Mesenchymal stem cell (in vitro differentiated cells and primary cell): ENCODE data around the gene PABPN1L.
A peak's percentile ranks its signal among the peaks of the same experiment; 100 is the strongest.

Source experiments
- DNase-seq: peaks from one replicate; pipeline ENCODE4 v3.0.0-alpha.2; 2013
- H2AFZ ChIP-seq: one replicate; pipeline ENCODE4 v1.6.1; 2013; ENCODE audit warnings: low read depth, mild to moderate bottlenecking, control low read depth, inconsistent platforms, low read length, moderate library complexity
- H2AK5ac ChIP-seq: 2 replicates; pipeline ENCODE4 v1.6.1; 2013; ENCODE audit warnings: low read length, moderate library complexity, mild to moderate bottlenecking, inconsistent platforms; ENCODE audit not compliant: severe bottlenecking
- H2BK120ac ChIP-seq: one replicate; pipeline ENCODE4 v1.6.1; 2013; ENCODE audit warnings: low read depth, mild to moderate bottlenecking, inconsistent platforms, low read length, moderate library complexity
- H2BK12ac ChIP-seq, 2 experiments: one replicate each; pipeline ENCODE4 v1.6.1; 2013; ENCODE audit warnings: inconsistent platforms in 2 of 2, low read length in 2 of 2, mild to moderate bottlenecking in 2 of 2, moderate library complexity in 2 of 2, control low read depth in 1 of 2
- H2BK15ac ChIP-seq: one replicate; pipeline ENCODE4 v1.6.1; 2013; ENCODE audit warnings: mild to moderate bottlenecking, low read depth, inconsistent platforms; ENCODE audit not compliant: poor library complexity, severe bottlenecking
- H2BK5ac ChIP-seq: 2 replicates; pipeline ENCODE4 v1.6.1; 2013; ENCODE audit warnings: low read depth, mild to moderate bottlenecking, low read length, control low read depth, inconsistent platforms; ENCODE audit not compliant: poor library complexity, severe bottlenecking
- H3K14ac ChIP-seq, 2 experiments: one replicate each; pipeline ENCODE4 v1.6.1; 2013; ENCODE audit warnings: inconsistent platforms in 2 of 2, low read length in 2 of 2, control low read depth in 1 of 2, mild to moderate bottlenecking in 1 of 2, moderate library complexity in 1 of 2
- H3K18ac ChIP-seq, 2 experiments: one replicate each; pipeline ENCODE4 v1.6.1; 2013; ENCODE audit warnings: inconsistent platforms in 2 of 2, low read length in 2 of 2, control low read depth in 1 of 2, low read depth in 1 of 2, mild to moderate bottlenecking in 1 of 2
- H3K23ac ChIP-seq, 2 experiments: one replicate each; pipeline ENCODE4 v1.6.1; 2013; ENCODE audit warnings: inconsistent platforms in 2 of 2, low read length in 2 of 2, mild to moderate bottlenecking in 2 of 2, moderate library complexity in 2 of 2, control low read depth in 1 of 2
- H3K27ac ChIP-seq: 2 replicates; pipeline ENCODE4 v1.5.1; 2013; ENCODE audit warnings: mild to moderate bottlenecking, moderate library complexity, low read length, control low read depth, inconsistent platforms; ENCODE audit not compliant: poor library complexity, severe bottlenecking
- H3K27me3 ChIP-seq, 2 experiments: 2 replicates each; pipeline versions ENCODE4 v1.6.1 to v1.7.0; 2013; ENCODE audit warnings: low read length in 2 of 2, mild to moderate bottlenecking in 2 of 2, moderate library complexity in 2 of 2, control low read depth in 1 of 2, inconsistent platforms in 1 of 2; ENCODE audit not compliant: control insufficient read depth in 1 of 2, insufficient read depth in 1 of 2
- H3K36me3 ChIP-seq, 2 experiments: 2 replicates each; pipeline versions ENCODE4 v1.6.1 to v1.7.0; 2013; ENCODE audit warnings: low read length in 2 of 2, control low read depth in 1 of 2, inconsistent platforms in 1 of 2, low read depth in 1 of 2, mild to moderate bottlenecking in 1 of 2; ENCODE audit not compliant: insufficient read depth in 2 of 2, control insufficient read depth in 1 of 2
- H3K4ac ChIP-seq, 2 experiments: one replicate each; pipeline ENCODE4 v1.6.1; 2013; ENCODE audit warnings: inconsistent platforms in 2 of 2, low read length in 2 of 2, mild to moderate bottlenecking in 2 of 2, moderate library complexity in 2 of 2, control low read depth in 1 of 2, low read depth in 1 of 2
- H3K4me1 ChIP-seq: 2 replicates; pipeline ENCODE4 v1.6.1; 2013; ENCODE audit warnings: low read depth, low read length, control low read depth; ENCODE audit not compliant: control insufficient read depth, insufficient read depth
- H3K4me2 ChIP-seq: 2 replicates; pipeline ENCODE4 v1.6.1; 2013; ENCODE audit warnings: low read length, mild to moderate bottlenecking, inconsistent platforms; ENCODE audit not compliant: poor library complexity, severe bottlenecking
- H3K4me3 ChIP-seq, 2 experiments: 2 replicates each; pipeline versions ENCODE4 v1.5.1 to v1.7.0; 2013; ENCODE audit warnings: low read length in 2 of 2, mild to moderate bottlenecking in 2 of 2, control low read depth in 1 of 2, low read depth in 1 of 2; ENCODE audit not compliant: insufficient read depth in 1 of 2
- H3K79me1 ChIP-seq: replicated peaks from 2 replicates; pipeline ENCODE4 v1.6.1; 2013; ENCODE audit warnings: mild to moderate bottlenecking, control low read depth, low read length, inconsistent platforms; ENCODE audit not compliant: poor library complexity, severe bottlenecking
- H3K9ac ChIP-seq: 2 replicates; pipeline ENCODE4 v1.7.0; 2013; ENCODE audit warnings: mild to moderate bottlenecking, low read length, moderate library complexity
- H3K9me3 ChIP-seq: 2 replicates; pipeline ENCODE4 v1.7.0; 2013; ENCODE audit warnings: mild to moderate bottlenecking, low read length; ENCODE audit not compliant: control insufficient read depth
- H4K8ac ChIP-seq: one replicate; pipeline ENCODE4 v1.6.1; 2013; ENCODE audit warnings: inconsistent platforms, mild to moderate bottlenecking, low read length, moderate library complexity
- H4K91ac ChIP-seq: one replicate; pipeline ENCODE4 v1.6.1; 2013; ENCODE audit warnings: mild to moderate bottlenecking, low read length, inconsistent platforms
- WGBS: methylation state at CpG from one replicate; pipeline ENCODE4 v1.1.7; 2013; ENCODE audit warnings: mixed read lengths; 5-methylcytosine and 5-hydroxymethylcytosine counted together

PABPN1L gene

GRCh38 chr16:88899901-88900661, 33.6 kb upstream of the PABPN1L start:
- no peak for DNase-seq
- H2AK5ac ChIP-seq = no peak overlapping the region
- no peak overlapping the region for H3K4me2 ChIP-seq
- no peaks in the 10 kb centered on the region for H3K4me1 ChIP-seq
- H2AFZ ChIP-seq = no peak overlapping the region
- H2BK5ac ChIP-seq = no peak overlapping the region
- H3K27ac ChIP-seq = no peak overlapping the region
- no peak overlapping the region for H3K9ac ChIP-seq
- no peak overlapping the region for H3K18ac ChIP-seq
- no peak overlapping the region for H4K91ac ChIP-seq
- H2BK12ac ChIP-seq = no peak overlapping the region
- H3K9me3 ChIP-seq = no peaks in the 10 kb centered on the region
- no peak overlapping the region for H3K4me3 ChIP-seq
- H3K36me3 ChIP-seq = no peaks in the 10 kb centered on the region
- H3K23ac ChIP-seq = no peak overlapping the region
- H2BK15ac ChIP-seq = no peak overlapping the region
- H3K4ac ChIP-seq = no peak overlapping the region
- H2BK120ac ChIP-seq = no peak overlapping the region
- 88% methylated on average over 41 of the region's 41 CpGs for WGBS
- no peak overlapping the region for H4K8ac ChIP-seq
- peaks cover 12 to 32% of the 10 kb centered on the region in 2 experiments for H3K27me3 ChIP-seq
- no peaks in the 10 kb centered on the region for H3K79me1 ChIP-seq
- no peak overlapping the region for H3K14ac ChIP-seq

- H3K4me1 ChIP-seq = no peaks in the 10 kb centered on the region
- no peak for DNase-seq
- no peak overlapping the region for H2AK5ac ChIP-seq
- H4K91ac ChIP-seq = no peak overlapping the region
- no peaks in the 10 kb centered on the region for H3K9me3 ChIP-seq
- H3K9ac ChIP-seq = no peak overlapping the region
- no peaks in the 10 kb centered on the region for H3K36me3 ChIP-seq
- no peak overlapping the region for H2AFZ ChIP-seq
- WGBS = 90% methylated on average over 33 of the region's 34 CpGs
- no peak overlapping the region for H4K8ac ChIP-seq
- H3K27ac ChIP-seq = no peak overlapping the region
- no peak overlapping the region for H3K4me3 ChIP-seq
- H3K4ac ChIP-seq = no peak overlapping the region
- H3K79me1 ChIP-seq = no peaks in the 10 kb centered on the region
- no peak overlapping the region for H3K18ac ChIP-seq
- peaks cover 12 to 24% of the 10 kb centered on the region in 2 experiments for H3K27me3 ChIP-seq
- no peak overlapping the region for H2BK15ac ChIP-seq
- no peak overlapping the region for H2BK12ac ChIP-seq
- H2BK5ac ChIP-seq = no peak overlapping the region
- no peak overlapping the region for H2BK120ac ChIP-seq
- no peak overlapping the region for H3K23ac ChIP-seq
- H3K4me2 ChIP-seq = no peak overlapping the region
- no peak overlapping the region for H3K14ac ChIP-seq
Measured at GRCh38 chr16:88897696-88898425, 31.4 kb upstream of the PABPN1L start.

DNA sequence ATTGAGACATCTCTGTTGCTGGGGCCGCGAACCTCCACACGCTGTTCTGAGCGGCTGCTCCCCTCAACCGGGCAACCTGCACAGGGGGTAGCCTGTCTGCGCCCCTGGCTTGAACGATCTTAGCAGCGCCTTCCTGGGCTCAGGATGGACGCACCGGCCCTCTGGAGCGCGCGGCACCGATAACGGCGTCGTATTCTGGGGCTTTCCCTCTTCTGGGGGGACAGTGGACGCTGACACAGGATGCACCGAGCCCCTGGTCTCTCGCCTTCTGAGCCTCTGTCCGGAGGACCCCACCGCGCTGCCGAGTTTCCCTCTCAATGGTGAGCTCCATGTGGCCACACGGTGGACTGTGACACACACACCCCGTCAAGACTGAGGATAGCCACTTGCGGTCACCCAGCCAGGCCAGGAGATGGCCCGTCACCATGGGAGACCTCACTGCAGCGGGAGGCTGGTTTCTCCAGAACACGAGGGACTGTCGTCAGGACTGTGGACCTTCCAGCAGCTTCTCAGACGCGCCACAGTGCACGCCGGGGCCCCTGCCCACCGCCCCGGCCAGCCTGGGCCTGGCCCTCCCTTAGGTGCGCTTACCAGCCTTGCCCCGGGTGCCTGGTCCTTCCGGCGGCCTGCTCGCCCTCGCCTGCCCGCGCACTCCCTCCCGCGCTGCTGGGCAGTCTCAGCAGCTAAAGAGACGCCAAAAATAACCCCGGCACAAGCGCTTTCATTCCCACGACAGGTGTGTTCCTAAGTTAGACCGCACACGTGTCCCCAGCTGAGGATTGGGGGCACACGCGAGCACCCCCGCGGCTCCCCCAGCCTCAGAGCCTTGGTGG, 30.0 kb upstream of the PABPN1L start:
- DNase-seq = no peak
- no peak overlapping the region for H3K4me3 ChIP-seq
- no peaks in the 10 kb centered on the region for H3K79me1 ChIP-seq
- no peak overlapping the region for H3K14ac ChIP-seq
- no peak overlapping the region for H3K27ac ChIP-seq
- H4K91ac ChIP-seq = peak overlapping the region; percentile 41
- no peak overlapping the region for H3K4ac ChIP-seq
- H3K4me2 ChIP-seq = no peak overlapping the region
- H3K23ac ChIP-seq = no peak overlapping the region
- no peak overlapping the region for H2AK5ac ChIP-seq
- H4K8ac ChIP-seq = no peak overlapping the region
- H2BK15ac ChIP-seq = peak overlapping the region; percentile 5
- H3K9ac ChIP-seq = no peak overlapping the region
- no peak overlapping the region for H2AFZ ChIP-seq
- 87% methylated on average over 57 of the region's 57 CpGs for WGBS
- no peaks in the 10 kb centered on the region for H3K36me3 ChIP-seq
- no peak overlapping the region for H2BK5ac ChIP-seq
- peaks cover 17 to 29% of the 10 kb centered on the region in 2 experiments for H3K27me3 ChIP-seq
- H3K4me1 ChIP-seq = no peaks in the 10 kb centered on the region
- no peak overlapping the region for H2BK120ac ChIP-seq
- no peak overlapping the region for H3K18ac ChIP-seq
- no peaks in the 10 kb centered on the region for H3K9me3 ChIP-seq
- H2BK12ac ChIP-seq = no peak overlapping the region

DNA sequence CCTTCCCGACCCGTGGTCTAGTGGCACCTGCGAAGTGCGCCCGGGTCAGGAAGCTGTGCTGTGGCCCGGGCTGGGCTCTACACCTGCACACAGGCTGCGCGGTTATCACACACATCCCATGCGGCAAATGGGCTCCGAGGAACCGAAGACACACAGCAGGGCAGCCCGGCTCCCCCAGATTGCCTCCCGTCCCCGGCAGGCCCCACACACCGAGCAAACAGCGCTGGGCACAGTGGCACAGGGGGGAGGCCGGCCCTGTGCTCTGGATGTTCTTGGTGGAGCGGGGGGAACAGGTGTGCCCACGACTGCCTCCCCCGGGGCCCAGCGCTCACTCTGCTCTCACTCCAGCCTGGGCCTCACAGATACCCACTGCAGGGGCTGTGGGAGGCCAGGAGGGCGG, 28.9 kb upstream of the PABPN1L start:
- no peak overlapping the region for H3K14ac ChIP-seq
- no peak overlapping the region for H2AK5ac ChIP-seq
- no peak overlapping the region for H3K23ac ChIP-seq
- H2BK120ac ChIP-seq = no peak overlapping the region
- H3K4ac ChIP-seq = no peak overlapping the region
- no peak overlapping the region for H4K91ac ChIP-seq
- DNase-seq = no peak
- WGBS = 91% methylated on average over 22 of the region's 22 CpGs
- no peak overlapping the region for H2BK5ac ChIP-seq
- no peaks in the 10 kb centered on the region for H3K36me3 ChIP-seq
- H3K27ac ChIP-seq = no peak overlapping the region
- H3K27me3 ChIP-seq = peaks cover 20 to 37% of the 10 kb centered on the region in 2 experiments
- H3K79me1 ChIP-seq = no peaks in the 10 kb centered on the region
- H3K18ac ChIP-seq = no peak overlapping the region
- H3K9me3 ChIP-seq = no peaks in the 10 kb centered on the region
- H2AFZ ChIP-seq = no peak overlapping the region
- H3K4me3 ChIP-seq = no peak overlapping the region
- H2BK15ac ChIP-seq = no peak overlapping the region
- H3K4me1 ChIP-seq = no peaks in the 10 kb centered on the region
- no peak overlapping the region for H3K4me2 ChIP-seq
- H4K8ac ChIP-seq = no peak overlapping the region
- no peak overlapping the region for H3K9ac ChIP-seq
- H2BK12ac ChIP-seq = no peak overlapping the region
